A673 (cell line): ENCODE results near the gene ANP32A. TPM values are rescaled to one million over a fixed set of nuclear protein-coding genes. Genes with fewer than 3 reads are reported as not detected.
A peak's percentile ranks its signal among the peaks of the same experiment; 100 is the strongest.
"Not testable (repeated sequence)": the region's sequence is repeated elsewhere in the genome, so short reads cannot be mapped to it uniquely, and the experiment has no call there.

ENCODE experiments used
- Bru-seq: library from RNA; stranded (reverse); fragments of 400-500 nt; gene quantifications from one replicate; lab custom pipeline; 2021; lab: Mats Ljungman, UMichigan
- BruChase-seq, 2 experiments: library from RNA; stranded (reverse); fragments of 400-500 nt; gene quantifications; one replicate each; lab custom pipeline; 2021; lab: Mats Ljungman, UMichigan
- BruUV-seq: library from RNA; stranded (reverse); fragments of 400-500 nt; replicated peaks from 2 replicates; lab custom pipeline; 2021; lab: Mats Ljungman, UMichigan
- CTCF ChIA-PET: fragments of 300-600 bp; sonication (Branson Sonifier 250); formaldehyde crosslinking; loops from one replicate; lab custom pipeline; 2022; ENCODE audit warnings: antibody characterized with exemption; lab: Charles Lee
- POLR2A ChIA-PET: fragments of 300-600 bp; sonication (Branson Sonifier 250); formaldehyde crosslinking; loops from one replicate; lab custom pipeline; 2022; ENCODE audit warnings: antibody characterized with exemption; ENCODE audit not compliant: low non-redundant PET; lab: Charles Lee
- DNase-seq: peaks from one replicate; pipeline ENCODE4 v3.0.0-alpha.2; 2015; ENCODE audit warnings: low spot score
- H3K27ac ChIP-seq: fragments of 200-600 bp; sonication (generic); 2 replicates; pipeline ENCODE4 v1.5.1; 2016; ENCODE audit warnings: mixed run types, low read depth, mild to moderate bottlenecking, mixed read lengths, antibody characterized with exemption, low read length; ENCODE audit not compliant: poor library complexity, severe bottlenecking
- H3K27me3 ChIP-seq: fragments of 200-600 bp; sonication (generic); replicated peaks from 2 replicates; pipeline ENCODE4 v1.6.1; 2017; ENCODE audit warnings: mixed run types, low read depth, mild to moderate bottlenecking, mixed read lengths, antibody characterized with exemption, low read length; ENCODE audit not compliant: insufficient read depth, poor library complexity
- H3K36me3 ChIP-seq: fragments of 200-600 bp; sonication (generic); 2 replicates; pipeline ENCODE4 v1.6.1; 2016; ENCODE audit warnings: mixed run types, mild to moderate bottlenecking, mixed read lengths, antibody characterized with exemption, low read length; ENCODE audit not compliant: insufficient read depth, poor library complexity, severe bottlenecking
- H3K4me1 ChIP-seq: fragments of 200-600 bp; sonication (generic); 2 replicates; pipeline ENCODE4 v1.6.1; 2017; ENCODE audit warnings: mixed run types, mild to moderate bottlenecking, mixed read lengths, antibody characterized with exemption, low read length; ENCODE audit not compliant: insufficient read depth, poor library complexity, severe bottlenecking
- H3K4me3 ChIP-seq: fragments of 200-600 bp; sonication (generic); 2 replicates; pipeline ENCODE4 v1.5.1; 2016; ENCODE audit warnings: low read depth, mixed run types, mild to moderate bottlenecking, mixed read lengths, low read length; ENCODE audit not compliant: poor library complexity, severe bottlenecking
- H3K9me3 ChIP-seq: fragments of 200-600 bp; sonication (generic); 2 replicates; pipeline ENCODE4 v1.6.1; 2016; ENCODE audit warnings: mixed run types, low read depth, mild to moderate bottlenecking, mixed read lengths, antibody characterized with exemption, low read length; ENCODE audit not compliant: poor library complexity, severe bottlenecking
- CTCF ChIP-seq: fragments of 300-800, 200-600 bp; sonication (generic); conservative IDR thresholded peaks from 2 replicates; pipeline ENCODE4 v1.5.1; 2017; ENCODE audit warnings: low read depth, mild to moderate bottlenecking, antibody characterized with exemption, low read length, moderate library complexity, mixed read lengths
- EZH2 ChIP-seq: fragments of 200-600 bp; sonication (generic); IDR thresholded peaks from 2 replicates; pipeline ENCODE4 v1.6.1; 2017; ENCODE audit warnings: borderline replicate concordance, low read depth, mild to moderate bottlenecking, mixed read lengths, antibody characterized with exemption, low read length; ENCODE audit not compliant: poor library complexity, severe bottlenecking
- intact Hi-C: fragments of 100-400 bp; cut with micrococcal nuclease; formaldehyde crosslinking; loops from one replicate; pipeline ENCODE4 v1.10.0; 2022; ENCODE audit not compliant: unreplicated experiment
- long read RNA-seq: library from polyadenylated mRNA; stranded (forward); transcript quantifications from one replicate; pipeline ENCODE4 v2.0.0, GENCODE V29; 2022
- total RNA-seq: library from RNA; stranded (reverse); gene quantifications from 2 replicates; pipeline ENCODE4 v1.2.3, GENCODE V29; 2021

ANP32A gene
- total RNA-seq = 331 and 370 TPM in 2 replicates
- Bru-seq, nascent RNA = percentile 94 among the genes with signal in this experiment
- percentile 93 among the genes with signal in this experiment for BruChase-seq, experiment 1, labeled RNA remaining after a 2-hour chase
- BruChase-seq, experiment 2, labeled RNA remaining after a 6-hour chase = percentile 96 among the genes with signal in this experiment
- long read RNA-seq, transcript ANP32A-203 (7 exons, 2,440 nt) = major isoform, 158 of 180 reads
- long read RNA-seq, partial matches to known transcripts = 7 of 180 reads
- long read RNA-seq, other reads (novel, unspliced or antisense) = 14 of 180 reads

- TF ChIP-seq CTCF = no peak
- no peak for TF ChIP-seq EZH2
- no peaks in the 10 kb centered on the region for H3K36me3 ChIP-seq
- H3K27ac ChIP-seq = peak within 1 kb of the TSS; percentile 99
- BruUV-seq = no TSS peak
- H3K4me1 ChIP-seq = peaks cover 25% of the 10 kb centered on the region
- no peaks in the 10 kb centered on the region for H3K9me3 ChIP-seq
- DNase-seq = peak; percentile 98
- H3K4me3 ChIP-seq = peak within 1 kb of the TSS; percentile 74
- CTCF ChIA-PET = no interaction called here
- POLR2A ChIA-PET = interaction anchor here (0.6 kb wide), 1 partner anchor 27 kb away, joined by 3 read pairs; no protein-coding TSS in a partner anchor
- no peaks in the 10 kb centered on the region for H3K27me3 ChIP-seq
- intact Hi-C loops = no loop called here
Measured at GRCh38 chr15:68820295-68821189, at the start of gene ANP32A. TSS of gene ANP32A (minus strand) at chr15:68820895. CDS start at chr15:68820751, 144 bp downstream.

GRCh38 chr15:68868296-68868695, 47.6 kb upstream of the ANP32A start:
- no peak overlapping the region for H3K4me3 ChIP-seq
- POLR2A ChIA-PET = no interaction called here
- H3K27ac ChIP-seq = no peak overlapping the region
- BruUV-seq = no TSS peak
- intact Hi-C loops = no loop called here
- no peaks in the 10 kb centered on the region for H3K9me3 ChIP-seq
- CTCF ChIA-PET = no interaction called here
- H3K4me1 ChIP-seq = no peaks in the 10 kb centered on the region
- no peak for TF ChIP-seq EZH2
- no peak for TF ChIP-seq CTCF
- no peaks in the 10 kb centered on the region for H3K36me3 ChIP-seq
- no peak for DNase-seq
- no peaks in the 10 kb centered on the region for H3K27me3 ChIP-seq

- intact Hi-C loops = no loop called here
- ChIA-PET CTCF (no interaction called here), POLR2A (no interaction called here)
- H3K27ac ChIP-seq = no peak overlapping the region
- no peaks in the 10 kb centered on the region for H3K36me3 ChIP-seq
- no peaks in the 10 kb centered on the region for H3K27me3 ChIP-seq
- peaks cover 5% of the 10 kb centered on the region for H3K9me3 ChIP-seq
- TF ChIP-seq EZH2 (no peak), CTCF (no peak)
- BruUV-seq = no TSS peak
- DNase-seq = no peak
- no peak overlapping the region for H3K4me3 ChIP-seq
- H3K4me1 ChIP-seq = no peaks in the 10 kb centered on the region
Measured at GRCh38 chr15:68862415-68862814, 41.7 kb upstream of the ANP32A start.

GRCh38 chr15:68858666-68859065, 38.0 kb upstream of the ANP32A start:
- DNase-seq, H3K4me1 ChIP-seq, H3K36me3 ChIP-seq, H3K4me3 ChIP-seq, POLR2A ChIA-PET, CTCF ChIA-PET, BruUV-seq, H3K27me3 ChIP-seq, intact Hi-C loops, H3K27ac ChIP-seq: not testable (repeated sequence)
- H3K9me3 ChIP-seq = peaks cover 11% of the 10 kb centered on the region

- H3K4me3 ChIP-seq, intact Hi-C loops, POLR2A ChIA-PET, H3K27ac ChIP-seq, DNase-seq, H3K36me3 ChIP-seq, H3K27me3 ChIP-seq, CTCF ChIA-PET, H3K4me1 ChIP-seq, BruUV-seq: not testable (repeated sequence)
- peaks cover 11% of the 10 kb centered on the region for H3K9me3 ChIP-seq
Measured at GRCh38 chr15:68857443-68857842, 36.7 kb upstream of the ANP32A start.
